ENCODE data around the gene CDH4. TPM values are rescaled to one million over a fixed set of nuclear protein-coding genes. Genes with fewer than 3 reads are reported as not detected.

CDH4 gene
- total and polyA plus RNA-seq, 9 of the 15 experiments (the other 6 are each of a cell fraction or from before 2014, with no cell fraction given) = 0.04 TPM; not detected in 8

- no TSS peak for BruUV-seq (replicated peaks)
- FAIRE-seq (no peak), ATAC-seq (no peak), DNase-seq (ENCODE audit: extremely low read depth in 1 of 4, low spot score in 3 of 4) (no peak)
- H3K27ac ChIP-seq (ENCODE audit: extremely low read depth, low read depth, low read length) = no peak overlapping the region
- no peaks in the 10 kb centered on the region for H3K9me3 ChIP-seq (replicated peaks; ENCODE audit: control insufficient read depth, insufficient read depth, low read depth, low read length)
- no peak overlapping the region for H3K4me3 ChIP-seq
- H4K20me1 ChIP-seq (replicated peaks; ENCODE audit: control insufficient read depth, insufficient read depth, low read length) = no peaks in the 10 kb centered on the region
- H2AFZ ChIP-seq (ENCODE audit: low read depth, low read length) = no peak overlapping the region
- CTCF ChIA-PET (ENCODE audit: low intra/inter-chr PET ratio) = no interaction called here
- H3K36me3 ChIP-seq (ENCODE audit: control insufficient read depth, insufficient read depth, low read length) = no peaks in the 10 kb centered on the region
- no peaks in the 10 kb centered on the region for H3K4me1 ChIP-seq (replicated peaks in 1 of 2; ENCODE audit: control insufficient read depth in 2 of 2, insufficient read depth in 2 of 2, low read length in 2 of 2)
- POLR2A ChIA-PET = no interaction called here
- no peaks in the 10 kb centered on the region for H3K79me2 ChIP-seq (ENCODE audit: control insufficient read depth, insufficient read depth, low read length)
- no peak overlapping the region for H3K9ac ChIP-seq (ENCODE audit: insufficient read depth in 1 of 2, low read depth in 2 of 2, low read length in 2 of 2)
- no peak overlapping the region for H3K4me2 ChIP-seq (ENCODE audit: insufficient read depth, low read length)
- no peak for TF ChIP-seq IRF9 (tag; IDR thresholded peaks at IDR 0.05)
- TF ChIP-seq CBX1 (IDR thresholded peaks at IDR 0.05; ENCODE audit: low read depth) = no peak
- WGBS (ENCODE audit: insufficient coverage, low coverage, missing lambda C conversion rate) = 2% methylated on average over 10 of the region's 10 CpGs
- peaks cover 9 to 30% of the 10 kb centered on the region in 2 experiments; a peak in 3 of 5 replicates for H3K27me3 ChIP-seq (ENCODE audit: control insufficient read depth in 2 of 2, insufficient read depth in 2 of 2, low read length in 2 of 2)
- no peaks in the 10 kb centered on the region for H3K9me1 ChIP-seq (ENCODE audit: control insufficient read depth, insufficient read depth, low read length)
- intact Hi-C loops (cut with micrococcal nuclease) = no loop called here
- in situ Hi-C loops (cut with MboI) = no loop called here
Observed at GRCh38 chr20:61554617-61555016, 302.6 kb downstream of the CDH4 start.

DNA sequence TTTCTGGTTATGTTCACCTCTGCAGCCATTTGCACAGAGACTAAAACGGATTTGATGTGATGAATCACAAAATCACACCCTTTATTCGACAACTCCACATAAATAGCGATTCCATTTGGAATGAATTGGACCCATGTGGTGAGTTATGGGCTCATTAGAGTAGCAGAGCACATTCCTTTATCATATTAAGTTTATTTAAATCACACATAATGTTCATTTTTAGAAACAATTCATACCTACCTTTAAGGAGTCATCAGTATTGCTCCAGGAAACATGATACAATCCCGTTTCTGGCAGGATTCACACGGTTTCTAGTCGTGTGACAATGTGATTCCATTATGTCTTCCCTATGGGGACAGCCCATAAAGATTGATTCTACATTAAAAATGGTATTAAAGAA, 303.5 kb downstream of the CDH4 start:
- Histone ChIP-seq H3K9ac (ENCODE audit: insufficient read depth in 1 of 2, low read depth in 2 of 2, low read length in 2 of 2) (no peak overlapping the region), H2AFZ (ENCODE audit: low read depth, low read length) (no peak overlapping the region), H3K36me3 (ENCODE audit: control insufficient read depth, insufficient read depth, low read length) (no peaks in the 10 kb centered on the region), H3K9me3 (replicated peaks; ENCODE audit: control insufficient read depth, insufficient read depth, low read depth, low read length) (no peaks in the 10 kb centered on the region), H3K4me3 (no peak overlapping the region), H3K4me1 (replicated peaks in 1 of 2; ENCODE audit: control insufficient read depth in 2 of 2, insufficient read depth in 2 of 2, low read length in 2 of 2) (peaks cover 0 to 2% of the 10 kb centered on the region in 2 experiments; a peak in 2 of 5 replicates), H4K20me1 (replicated peaks; ENCODE audit: control insufficient read depth, insufficient read depth, low read length) (0 out of 2 replicates have a peak, but pooled peaks cover 3% of the 10 kb centered on the region), H3K4me2 (ENCODE audit: insufficient read depth, low read length) (no peak overlapping the region), H3K9me1 (ENCODE audit: control insufficient read depth, insufficient read depth, low read length) (no peaks in the 10 kb centered on the region), H3K27ac (ENCODE audit: extremely low read depth, low read depth, low read length) (no peak overlapping the region), H3K79me2 (ENCODE audit: control insufficient read depth, insufficient read depth, low read length) (no peaks in the 10 kb centered on the region), H3K27me3 (ENCODE audit: control insufficient read depth in 2 of 2, insufficient read depth in 2 of 2, low read length in 2 of 2) (peaks cover 9 to 36% of the 10 kb centered on the region in 2 experiments; a peak in 3 of 5 replicates)
- ChIA-PET POLR2A (no interaction called here), CTCF (ENCODE audit: low intra/inter-chr PET ratio) (no interaction called here)
- in situ Hi-C loops (cut with MboI) = no loop called here
- no TSS peak for BruUV-seq (replicated peaks)
- no peak for DNase-seq (ENCODE audit: extremely low read depth in 1 of 4, low spot score in 3 of 4)
- no peak for ATAC-seq
- no peak for FAIRE-seq
- WGBS (ENCODE audit: insufficient coverage, low coverage, missing lambda C conversion rate) = 2% methylated on average over 6 of the region's 6 CpGs
- intact Hi-C loops (cut with micrococcal nuclease) = no loop called here
- TF ChIP-seq FOXK1 (CRISPR knock-in tag; IDR thresholded peaks at IDR 0.05; ENCODE audit: borderline replicate concordance) (no peak), XRCC3 (IDR thresholded peaks at IDR 0.05) (no peak), ZNF124 (CRISPR knock-in tag; IDR thresholded peaks at IDR 0.05) (no peak), ZBED1 (IDR thresholded peaks at IDR 0.05) (no peak), CHAMP1 (IDR thresholded peaks at IDR 0.05) (no peak), NR0B1 (IDR thresholded peaks at IDR 0.05; ENCODE audit: partially characterized antibody) (no peak), MYBL2 (IDR thresholded peaks at IDR 0.05; ENCODE audit: low read depth) (no peak), MYBL2 (CRISPR knock-in tag; IDR thresholded peaks at IDR 0.05; ENCODE audit: borderline replicate concordance) (no peak)
